H1 (cell line): ENCODE measurements around the gene PDZRN4. TPM values are rescaled to one million over a fixed set of nuclear protein-coding genes. Genes with fewer than 3 reads are reported as not detected.

Experiments
- ATF2 ChIP-seq: IDR thresholded peaks from 2 replicates; pipeline ENCODE4 v1.6.1; 2012; ENCODE audit warnings: low read length, inconsistent platforms
- CEBPB ChIP-seq: IDR thresholded peaks from 2 replicates; pipeline ENCODE4 v1.6.1; 2012; ENCODE audit warnings: low read depth, low read length
- CHD2 ChIP-seq: IDR thresholded peaks from 2 replicates; pipeline ENCODE4 v1.6.1; 2012; ENCODE audit warnings: low read length, improper control_type of control experiment
- EGR1 ChIP-seq: IDR thresholded peaks from 2 replicates; pipeline ENCODE4 v1.6.1; 2011; ENCODE audit warnings: low read depth, low read length, borderline replicate concordance
- GTF2F1 ChIP-seq: IDR thresholded peaks from 2 replicates; pipeline ENCODE4 v1.6.1; 2012; ENCODE audit warnings: low read depth, low read length, improper control_type of control experiment, borderline replicate concordance
- SIX5 ChIP-seq: IDR thresholded peaks from 2 replicates; pipeline ENCODE4 v1.6.1; 2011; ENCODE audit warnings: mild to moderate bottlenecking, low read depth, low read length
- SP1 ChIP-seq: IDR thresholded peaks from 2 replicates; pipeline ENCODE4 v1.6.1; 2011; ENCODE audit warnings: low read depth, low read length
- polyA plus RNA-seq, 7 experiments: library from polyadenylated mRNA; depleted of rRNA in 3 of 7; stranded (reverse) in 5 of 7; unstranded in 2 of 7; fragments of >200 nt in 5 of 7; fragments of 200-250 nt in 2 of 7; gene quantifications; 1 replicate in 5 of 7; 2 replicates in 1 of 7; 4 replicates in 1 of 7; pipeline versions ENCODE4 v1.2.1 to v1.2.3, GENCODE V29; 2011 to 2013; ENCODE audit warnings: missing spikeins in 2 of 7, mixed read lengths in 2 of 7
- total RNA-seq: library from RNA; stranded (reverse); fragmentation: NEBNext Ultra II Directional; extraction: Animal tissue kit (Norgen Biotek cat#: 25700); gene quantifications from 2 replicates; pipeline ENCODE4 v1.2.1, GENCODE V29; 2021

Gene PDZRN4
- total and polyA plus RNA-seq, 2 of the 8 experiments (the other 6 are each of a cell fraction or from before 2014, with no cell fraction given): not detected

DNA sequence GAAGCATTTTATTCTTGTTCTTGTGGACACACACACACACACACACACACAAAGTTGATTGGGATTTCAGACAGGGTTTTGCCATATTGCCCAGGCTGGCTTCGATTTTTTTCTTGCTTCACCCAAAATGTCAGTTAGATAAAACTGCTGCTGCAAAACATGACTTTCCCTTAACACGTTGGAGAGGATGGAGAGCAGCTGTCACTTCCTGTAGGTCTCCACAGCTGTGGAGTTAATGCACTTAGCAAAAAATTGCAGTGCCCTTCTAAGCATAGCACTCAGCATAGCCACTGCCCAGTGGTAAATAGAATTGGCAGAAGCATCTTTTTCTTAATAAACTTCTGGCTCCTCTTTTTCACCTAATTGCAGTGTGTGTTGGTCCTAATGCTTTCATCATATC is 54.5 kb downstream of the PDZRN4 start (continued):
- TF ChIP-seq ATF2 (no peak), EGR1 (no peak), CEBPB (no peak), GTF2F1 (no peak), SP1 (no peak), CHD2 (no peak), SIX5 (no peak)
